ENCODE measurements around the gene RBM19.

DNA sequence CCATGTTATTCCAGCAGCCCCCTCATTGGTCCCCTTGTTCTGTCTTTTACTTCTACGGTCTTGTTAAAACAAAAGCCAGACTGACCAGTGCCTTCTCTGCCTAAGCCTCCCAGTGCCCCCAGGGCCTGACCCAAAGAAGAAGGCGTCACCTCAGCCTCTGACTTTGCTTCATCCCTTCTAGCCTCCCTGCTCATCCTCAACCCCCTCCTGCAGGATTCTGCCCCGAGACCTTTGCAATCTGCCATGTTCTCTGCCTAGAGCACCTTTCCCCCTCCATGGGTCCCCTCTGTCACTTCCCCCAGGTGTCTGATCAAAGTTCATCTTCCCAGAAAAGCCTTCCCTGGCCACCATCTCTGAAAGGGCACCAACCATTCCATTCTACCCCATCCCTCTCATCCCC, 7.9 kb upstream of the RBM19 start:
- TF ChIP-seq CTCF (IDR thresholded peaks at IDR 0.05; ENCODE audit: low read depth, low read length, poor library complexity, severe bottlenecking): no peak
- TF ChIP-seq EZH2phosphoT487 (IDR thresholded peaks at IDR 0.05; ENCODE audit: borderline replicate concordance, low read length): no peak
